Embryonic facial prominence (tissue), 1 donor: ENCODE measurements around the gene STRBP.
"Not testable (repeated sequence)": the region's sequence is repeated elsewhere in the genome, so short reads cannot be mapped to it uniquely, and the experiment has no call there.

ENCODE experiments used
- DNase-seq: peaks from one replicate; pipeline ENCODE4 v3.0.0-alpha.2; 2016; ENCODE audit errors: extremely low spot score

Gene STRBP

DNA sequence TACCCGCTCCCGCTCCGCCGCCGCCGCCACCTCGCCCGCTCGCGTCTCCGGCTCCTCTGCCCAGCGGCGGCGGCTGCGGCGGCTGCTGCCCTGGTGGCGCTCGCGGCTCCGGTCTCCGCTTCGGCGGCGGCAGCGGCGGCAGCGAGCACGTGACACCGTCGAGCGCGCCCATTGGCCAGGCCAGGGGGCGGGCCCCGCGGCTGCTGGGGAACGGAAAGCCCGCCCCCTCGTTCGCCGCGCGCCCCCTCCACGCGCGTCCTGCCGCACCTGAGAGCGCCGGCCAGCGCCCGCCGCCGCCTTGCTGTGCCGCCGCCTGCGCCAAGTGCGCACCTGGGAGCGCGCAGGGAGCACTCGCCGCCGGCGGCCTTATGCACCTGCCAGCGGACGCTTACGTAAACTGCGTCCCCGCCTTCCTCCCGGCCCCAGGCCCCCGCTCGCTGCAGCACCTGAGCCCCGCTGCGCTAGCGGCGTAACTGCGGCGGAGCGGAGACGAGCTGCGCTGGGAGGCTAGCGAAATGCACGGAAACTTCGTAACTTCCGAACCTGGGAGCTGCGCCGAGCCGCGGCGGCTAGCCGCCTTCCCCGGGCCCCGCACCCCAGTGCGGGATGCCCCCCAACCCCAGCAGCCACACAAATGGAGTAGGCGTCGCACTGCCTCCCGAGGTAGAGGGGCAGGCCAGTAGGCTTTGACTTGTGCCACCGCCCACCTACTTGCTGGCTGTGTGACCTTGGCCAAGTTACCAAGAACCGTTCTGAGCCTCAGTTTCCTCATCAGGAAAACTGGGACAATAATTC, at the start of gene STRBP:
TSS of gene STRBP (minus strand) at position 122 of the 795 bp plus-strand sequence. CDS start 84,452 bp downstream, outside the sequence.
- peak; percentile 68 for DNase-seq

DNA sequence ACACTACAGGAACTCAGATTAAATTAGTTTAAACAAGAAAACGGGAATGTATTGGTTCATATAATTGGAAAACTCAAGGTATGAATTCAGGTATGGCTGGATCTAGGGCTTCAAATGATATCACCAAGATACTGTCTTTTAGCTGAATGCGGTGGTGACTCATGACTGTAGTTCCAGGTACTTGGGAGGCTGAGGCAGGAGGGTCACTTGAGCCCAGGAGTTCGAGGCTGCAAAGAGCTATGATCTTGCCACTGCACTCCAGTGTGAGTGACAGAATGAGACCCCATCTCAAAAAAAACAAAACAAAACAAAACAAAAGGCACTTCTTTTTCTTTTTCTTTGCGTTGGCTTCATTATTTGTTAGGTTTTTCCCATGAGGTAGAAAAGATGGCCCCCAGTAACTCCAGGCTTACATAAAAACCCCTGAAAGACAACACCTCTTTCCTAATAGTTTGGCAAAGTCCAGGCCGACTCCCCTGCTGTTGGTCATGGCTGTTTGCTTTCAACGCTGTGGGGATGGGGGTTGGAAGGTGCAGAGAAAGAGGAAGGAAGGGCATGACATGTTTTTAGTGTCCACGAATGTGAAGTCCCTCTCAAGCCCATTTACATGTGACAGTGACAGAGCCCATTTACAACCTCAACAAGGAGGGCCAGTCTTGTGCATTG, 47.8 kb upstream of the STRBP start:
- DNase-seq: no peak

DNA sequence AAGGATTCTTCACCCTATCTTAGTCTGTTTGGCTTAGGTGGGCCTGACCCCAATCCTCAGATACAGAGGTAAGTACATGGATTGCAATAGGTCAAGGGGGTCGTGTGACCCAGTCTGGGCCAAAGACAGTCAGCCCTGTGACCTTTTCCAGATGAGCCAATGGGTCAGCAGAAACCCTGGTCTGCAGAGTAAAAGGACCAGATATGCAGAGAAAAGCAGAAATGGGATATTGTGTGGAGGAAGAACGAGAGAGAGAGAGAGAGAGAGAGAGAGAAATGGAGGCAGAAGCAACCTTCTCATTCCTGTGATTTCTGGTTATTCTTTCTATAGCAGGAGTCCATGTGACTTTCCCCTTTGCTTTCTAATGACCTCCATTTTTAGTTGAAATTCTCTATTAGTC, 47.2 kb upstream of the STRBP start:
- DNase-seq: no peak

DNA sequence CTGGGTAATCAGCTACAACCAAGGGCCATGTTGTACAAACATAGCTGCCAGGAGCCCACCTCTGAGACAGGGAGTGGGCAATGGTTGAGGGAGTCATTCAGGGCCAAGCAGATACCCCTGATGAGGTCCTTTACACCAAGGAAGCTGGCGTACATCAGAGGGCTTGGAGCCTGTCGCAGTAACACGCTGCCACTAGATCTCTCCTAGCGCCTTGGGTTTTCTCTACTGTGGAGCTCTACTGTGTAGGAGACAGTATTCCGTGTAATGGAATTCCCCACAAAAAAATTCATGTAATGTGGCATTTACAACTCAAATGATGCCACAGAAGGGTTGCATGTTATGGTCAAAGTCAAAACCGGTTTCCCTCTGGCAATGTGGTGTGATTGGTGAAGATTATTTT, 46.2 kb upstream of the STRBP start:
- DNase-seq: no peak

DNA sequence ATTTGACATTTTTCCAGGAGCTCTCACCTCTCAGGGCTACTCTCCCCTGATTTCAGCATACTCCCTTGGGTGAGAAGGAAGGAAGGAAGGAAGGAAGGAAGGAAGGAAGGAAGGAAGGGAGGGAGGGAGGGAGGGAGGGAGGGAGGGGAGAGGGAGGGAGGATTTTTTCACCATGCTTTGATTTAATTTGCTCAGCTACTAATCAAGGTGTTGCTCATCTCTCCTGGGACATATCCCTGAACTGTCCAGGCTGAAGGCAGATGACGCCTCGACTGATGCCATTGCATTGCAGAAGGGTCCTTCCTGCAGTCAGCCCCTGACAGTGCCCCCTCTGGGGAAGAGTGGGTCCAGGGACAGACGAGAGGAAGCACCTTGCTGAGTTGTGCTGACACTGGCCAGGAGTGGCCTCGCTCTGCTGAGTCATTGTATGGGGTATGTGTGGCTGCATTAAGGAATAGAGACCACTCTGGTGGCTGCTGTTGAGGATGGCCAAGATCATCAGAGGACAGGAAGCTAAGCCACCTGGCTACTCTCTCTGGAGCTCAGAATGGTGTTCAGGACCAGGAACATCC, 44.0 kb upstream of the STRBP start:
- DNase-seq: no peak

DNA sequence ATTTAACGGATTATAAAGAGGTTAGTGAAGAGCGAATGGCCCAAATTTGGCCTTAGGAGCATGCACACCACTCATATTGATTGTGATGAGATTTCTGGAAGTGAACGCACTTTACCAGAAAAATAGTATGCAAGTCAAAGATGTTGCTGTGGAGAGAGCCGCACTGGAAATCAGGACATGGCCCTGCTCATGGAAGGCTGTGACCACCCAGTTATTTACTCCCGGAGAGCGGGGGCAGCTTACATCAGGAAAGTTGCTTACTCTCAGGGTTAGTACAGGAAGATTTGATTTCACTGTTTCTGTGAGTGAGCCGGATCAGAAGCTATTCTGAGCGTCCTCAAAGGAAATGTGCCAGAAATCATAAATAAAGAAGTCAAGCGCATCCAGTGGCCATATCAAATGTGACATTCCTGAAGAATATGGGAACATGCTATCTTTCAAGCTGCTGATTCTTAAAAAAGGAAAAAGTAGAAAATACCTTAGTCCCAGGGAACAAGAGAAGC, 42.9 kb upstream of the STRBP start:
- no peak for DNase-seq

DNA sequence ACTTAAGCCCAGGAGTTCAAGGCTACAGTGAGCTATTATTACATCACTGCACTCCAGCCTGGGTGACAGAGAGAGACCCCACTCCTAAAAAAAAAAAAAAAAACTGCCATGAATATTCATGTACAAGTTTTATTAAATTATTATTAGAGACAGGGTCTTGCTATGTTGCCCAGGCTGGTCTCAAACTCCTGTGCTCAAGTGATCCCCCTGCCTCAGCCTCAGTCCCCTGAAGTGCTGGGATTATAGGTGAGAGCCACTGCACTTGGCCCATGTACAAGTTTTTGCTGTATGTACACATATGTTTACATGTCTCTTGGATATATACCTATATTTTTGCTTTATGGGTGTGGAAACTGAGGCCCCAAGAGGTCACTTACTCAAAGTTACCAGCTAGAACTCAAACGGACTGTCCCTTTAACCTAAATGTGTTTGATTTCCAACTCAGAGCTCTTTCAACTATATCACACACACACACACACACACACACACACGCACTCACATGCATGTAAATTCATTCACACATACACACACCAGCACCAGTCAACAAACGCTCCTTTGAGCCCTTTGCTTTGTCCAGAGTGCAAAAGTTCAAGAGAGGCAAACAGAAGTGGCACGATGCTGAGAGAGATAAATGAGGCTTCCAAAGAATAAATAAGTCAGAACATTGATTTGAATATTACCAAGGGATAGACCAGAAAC, 42.3 kb upstream of the STRBP start:
- no peak for DNase-seq

DNA sequence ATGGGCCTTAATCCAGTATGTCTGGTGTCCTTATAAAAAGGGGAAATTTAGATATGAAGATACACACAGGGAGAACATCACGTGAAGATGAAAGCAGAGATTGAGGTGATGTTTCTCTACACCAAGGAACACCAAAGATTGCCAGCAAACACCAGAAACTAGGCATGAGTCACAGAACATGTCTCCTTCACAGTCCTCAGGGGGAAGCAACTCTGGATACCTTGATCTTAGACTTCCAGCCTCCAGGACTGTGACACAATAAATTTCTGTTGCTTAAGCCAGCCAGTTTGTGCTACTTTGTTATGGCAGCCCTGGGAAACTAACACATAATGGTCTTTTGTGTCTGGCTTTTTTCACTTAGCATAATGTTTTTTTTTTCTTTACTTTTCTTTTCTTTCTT, 41.2 kb upstream of the STRBP start:
- no peak for DNase-seq

DNA sequence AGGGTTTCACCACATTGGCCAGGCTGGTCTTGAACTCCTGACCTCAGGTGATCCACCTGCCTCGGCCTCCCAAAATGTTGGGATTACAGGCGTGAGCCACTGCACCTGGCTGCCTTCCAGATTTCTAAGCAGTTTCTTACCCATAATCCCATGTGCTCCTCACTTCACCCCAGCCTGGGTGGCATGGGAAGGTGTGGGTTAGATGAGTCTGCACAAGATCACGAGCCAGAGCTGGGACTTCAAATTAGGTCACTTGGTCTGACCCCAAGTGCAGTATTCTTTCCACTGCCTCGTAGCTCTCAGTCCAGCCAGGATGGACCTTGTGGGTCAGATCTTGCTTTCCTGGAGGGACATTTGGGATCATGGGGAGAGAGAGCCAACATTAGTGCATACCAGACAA, 37.5 kb upstream of the STRBP start:
- no peak for DNase-seq

DNA sequence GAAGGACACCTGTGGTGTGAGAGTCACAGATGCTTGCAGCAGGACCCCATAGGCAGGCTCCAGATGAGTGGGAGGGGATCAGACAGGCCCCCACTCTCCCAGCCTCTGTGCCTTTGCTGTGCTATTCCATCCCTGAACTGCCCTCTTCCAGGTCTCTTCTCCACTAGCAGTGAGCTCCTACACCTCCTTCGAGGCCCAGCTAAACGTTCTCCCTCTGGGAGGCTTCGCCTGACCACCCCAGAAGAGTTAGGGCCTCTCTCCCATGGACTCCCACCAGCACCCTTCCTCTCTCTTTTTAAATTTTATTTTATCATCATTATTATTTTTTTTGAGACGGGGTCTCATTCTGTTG, 35.9 kb upstream of the STRBP start:
- DNase-seq: no peak

DNA sequence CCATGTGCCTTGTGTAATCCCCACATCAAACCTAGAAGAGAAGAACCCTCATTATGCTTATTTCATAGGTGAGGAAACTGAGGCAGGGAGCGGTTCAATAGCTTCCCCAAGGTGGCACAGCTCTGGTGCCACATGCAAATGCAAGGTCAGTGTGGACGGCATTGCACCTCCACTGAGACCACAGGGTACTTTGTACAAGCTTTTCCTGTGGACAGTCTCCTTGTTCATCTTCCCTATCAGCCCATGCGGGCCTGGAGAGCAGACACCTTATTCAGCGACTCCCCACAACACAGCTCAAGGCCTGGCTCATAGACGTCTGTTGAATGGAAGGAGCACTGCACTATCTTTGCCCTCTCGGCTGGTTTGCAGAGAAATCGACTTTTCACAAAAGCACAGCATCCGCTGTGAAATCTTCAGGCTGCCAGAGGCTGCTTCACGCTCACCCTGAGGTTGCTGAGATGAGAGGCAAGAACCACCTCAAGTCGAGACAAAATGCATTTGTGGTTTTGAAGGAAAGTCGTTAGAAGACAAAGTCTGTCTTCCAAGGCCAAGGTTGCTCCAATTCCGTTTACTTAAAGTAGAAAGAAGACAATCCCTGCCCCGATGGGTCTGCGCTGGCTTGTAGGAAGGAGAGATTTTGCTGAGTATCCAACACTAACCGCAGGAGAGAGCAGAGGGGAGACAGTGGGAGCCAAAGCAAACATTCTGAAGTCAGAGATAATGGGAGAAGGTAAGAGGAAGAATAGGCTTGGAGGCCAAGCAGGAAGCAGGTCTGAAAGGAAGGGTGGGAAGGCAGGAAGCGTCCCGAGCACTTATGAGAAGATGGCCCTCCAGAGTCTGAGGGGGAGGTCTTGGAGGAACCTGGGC, 34.2 kb upstream of the STRBP start:
- no peak for DNase-seq

DNA sequence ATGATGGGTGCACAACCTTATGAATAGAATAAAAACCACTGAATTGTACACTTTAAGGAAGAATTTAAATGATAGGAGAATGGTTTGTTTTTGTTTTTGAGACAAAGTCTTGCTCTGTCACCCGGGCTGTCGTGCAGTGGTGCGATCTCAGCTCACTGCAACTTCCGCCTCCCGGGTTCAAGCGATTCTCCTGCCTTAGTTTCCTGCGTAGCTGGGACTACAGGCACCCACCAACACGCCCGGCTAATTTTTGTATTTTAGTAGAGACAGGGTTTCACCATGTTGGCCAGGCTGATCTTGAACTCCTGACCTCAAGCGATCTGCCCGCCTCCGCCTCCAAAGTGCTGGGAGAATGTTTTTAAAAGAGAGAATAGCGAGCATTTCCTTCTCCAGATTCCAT, 33.5 kb upstream of the STRBP start:
- not testable (repeated sequence) for DNase-seq

DNA sequence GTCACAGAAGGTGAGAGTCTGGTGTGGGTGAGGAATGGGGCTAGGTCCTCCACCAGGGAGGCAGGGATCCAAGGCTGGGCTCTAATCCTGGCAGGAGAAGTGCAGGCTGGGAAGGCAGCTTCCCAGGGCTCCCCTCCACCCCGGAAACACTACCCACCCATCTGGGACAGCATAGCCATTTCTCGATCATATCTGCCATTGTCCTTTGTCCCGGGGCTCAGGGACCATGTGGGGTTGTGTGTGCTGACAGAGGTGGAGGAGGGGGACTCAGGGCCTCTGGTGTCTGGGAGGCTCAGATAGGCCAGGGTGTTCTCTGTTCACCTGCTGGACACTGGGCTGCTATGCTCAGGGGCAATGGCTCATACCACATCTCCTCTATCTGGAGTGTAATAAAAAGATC, 32.2 kb upstream of the STRBP start:
- DNase-seq: no peak

DNA sequence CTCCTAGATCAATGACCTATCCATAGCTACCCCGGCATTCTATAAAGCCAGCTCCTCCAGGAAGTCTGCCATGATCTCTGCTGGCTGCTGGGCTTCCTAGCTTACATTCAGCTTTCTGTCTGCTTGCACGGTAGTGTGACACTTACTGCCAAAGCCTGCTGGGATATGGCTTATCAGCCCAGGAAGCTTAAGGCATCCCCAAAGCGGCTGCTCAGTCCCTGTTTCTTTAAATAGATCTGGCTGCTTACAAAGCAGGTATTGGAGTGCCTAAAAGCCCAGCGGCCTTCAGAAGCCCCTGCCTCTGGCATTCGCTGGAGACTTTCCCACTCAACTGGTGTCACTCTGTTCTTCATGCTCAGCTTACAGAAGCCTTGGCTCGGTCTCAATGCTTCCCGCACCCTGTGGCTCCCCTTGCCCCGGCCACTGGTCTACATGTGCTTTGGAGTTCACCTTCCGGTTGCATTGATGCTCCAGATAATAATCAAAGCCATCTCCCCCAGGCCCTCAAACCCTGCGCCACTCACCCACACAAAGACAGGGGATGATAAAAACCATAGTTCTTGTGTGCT, 31.3 kb upstream of the STRBP start:
- no peak for DNase-seq

DNA sequence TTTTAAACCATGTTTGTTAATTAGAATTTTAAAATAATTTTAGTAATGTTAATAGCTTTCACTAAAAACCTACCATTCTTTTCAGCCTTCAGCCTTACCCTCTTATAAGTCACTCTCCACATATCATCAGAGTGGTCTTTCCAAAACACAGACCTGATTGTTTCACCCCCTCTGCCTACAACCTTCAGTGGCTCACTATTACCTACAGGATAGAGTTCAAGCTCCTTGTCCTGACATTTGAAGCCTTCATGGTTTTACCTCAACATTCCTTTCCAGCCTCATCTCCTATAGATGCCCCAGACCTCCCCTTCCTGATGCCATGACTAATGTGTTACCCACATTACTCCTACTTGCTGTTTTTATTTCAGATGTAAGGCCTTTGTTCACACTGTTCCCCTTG, 27.8 kb upstream of the STRBP start:
- DNase-seq: no peak

DNA sequence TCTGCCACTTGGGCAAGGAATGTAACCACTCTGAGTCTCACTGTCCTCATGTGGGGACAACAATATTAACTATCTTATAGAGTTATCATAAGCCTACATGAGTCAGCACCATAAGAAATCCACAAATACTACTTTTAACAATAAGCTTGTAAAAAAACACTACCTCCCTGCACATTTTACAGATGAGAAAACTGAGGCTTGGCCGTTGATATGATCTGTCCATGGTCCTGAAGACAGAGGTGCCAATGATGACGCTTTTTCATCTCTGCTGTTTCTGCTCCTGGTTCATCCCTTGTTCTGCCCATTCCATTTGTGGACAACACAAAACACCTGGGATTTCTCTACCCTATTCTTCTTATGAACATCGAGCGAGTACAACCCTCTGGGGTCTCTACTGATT, 23.4 kb upstream of the STRBP start:
- no peak for DNase-seq

DNA sequence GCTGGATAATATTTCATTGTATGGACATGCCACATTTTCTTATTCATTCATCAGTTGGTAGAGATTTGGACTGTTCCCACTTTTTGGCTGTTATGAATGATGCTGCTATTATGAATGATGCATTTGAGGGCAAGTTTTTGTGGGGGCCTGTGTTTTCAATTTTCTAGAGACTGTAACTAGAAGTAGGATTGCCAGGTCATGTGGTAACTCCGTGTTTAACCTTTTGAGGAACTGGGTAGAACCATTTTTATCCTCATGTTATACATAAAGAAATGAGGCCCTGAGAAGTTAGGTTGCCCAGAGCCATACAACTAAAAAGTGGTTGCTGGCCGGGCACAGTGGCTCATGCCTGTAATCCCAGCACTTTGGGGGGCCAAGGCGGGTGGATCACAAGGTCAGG, 22.4 kb upstream of the STRBP start:
- DNase-seq: no peak

DNA sequence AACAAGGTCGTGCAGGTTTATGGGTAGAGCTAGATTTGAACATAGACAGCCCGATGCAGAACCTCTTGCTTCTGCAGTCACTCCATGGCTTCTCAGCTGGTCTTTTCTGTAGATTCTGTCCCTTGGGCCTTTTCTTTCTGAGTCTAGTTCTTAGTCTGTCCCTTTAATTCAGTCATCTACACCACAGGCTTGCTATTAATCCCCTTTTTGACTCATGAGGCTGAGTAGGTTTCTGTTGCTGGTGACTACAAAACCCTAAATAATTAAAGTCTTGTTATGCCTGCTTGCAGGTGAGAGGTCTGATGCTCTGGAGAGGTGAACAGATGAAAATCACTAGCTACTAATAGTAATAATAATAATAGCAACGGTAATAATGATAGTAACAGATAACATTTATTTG, 19.3 kb upstream of the STRBP start:
- no peak for DNase-seq

DNA sequence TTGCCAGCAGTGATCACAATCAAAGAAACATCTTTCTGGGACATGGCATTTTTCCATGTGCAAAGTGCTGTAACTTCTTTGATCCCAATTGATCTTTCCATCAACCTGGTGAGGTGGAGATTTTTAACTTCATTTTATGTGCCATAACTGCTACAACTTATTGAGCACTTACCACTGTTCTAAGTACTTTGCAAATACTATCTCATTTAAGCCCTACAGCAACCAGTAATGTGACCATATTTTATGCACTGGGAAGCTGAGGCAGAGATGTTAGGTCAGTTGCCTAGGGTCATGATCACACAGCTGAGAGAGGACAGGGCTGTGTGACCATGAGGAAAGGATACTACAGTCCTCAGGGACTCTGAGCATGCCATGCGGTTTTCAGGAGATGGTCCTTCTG, 17.9 kb upstream of the STRBP start:
- no peak for DNase-seq

DNA sequence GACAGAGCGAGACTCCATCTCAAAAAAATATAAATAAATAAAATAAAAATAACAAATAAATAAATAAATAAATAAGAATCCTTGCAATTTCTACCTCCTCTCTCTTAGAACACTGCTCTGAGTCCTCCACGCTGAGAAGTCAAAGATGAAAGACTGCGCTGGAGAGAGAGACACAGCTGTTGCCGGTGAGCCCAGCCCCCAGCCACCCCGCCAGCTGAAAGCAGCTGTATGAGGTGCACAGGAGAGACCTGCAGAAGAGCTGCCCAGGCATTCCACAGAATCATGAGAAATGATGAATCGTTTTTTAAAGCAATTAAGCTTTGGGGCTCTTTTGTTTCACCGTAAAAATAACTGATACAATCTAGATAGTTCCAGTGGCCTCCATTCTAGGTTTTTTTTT, 16.3 kb upstream of the STRBP start:
- no peak for DNase-seq

DNA sequence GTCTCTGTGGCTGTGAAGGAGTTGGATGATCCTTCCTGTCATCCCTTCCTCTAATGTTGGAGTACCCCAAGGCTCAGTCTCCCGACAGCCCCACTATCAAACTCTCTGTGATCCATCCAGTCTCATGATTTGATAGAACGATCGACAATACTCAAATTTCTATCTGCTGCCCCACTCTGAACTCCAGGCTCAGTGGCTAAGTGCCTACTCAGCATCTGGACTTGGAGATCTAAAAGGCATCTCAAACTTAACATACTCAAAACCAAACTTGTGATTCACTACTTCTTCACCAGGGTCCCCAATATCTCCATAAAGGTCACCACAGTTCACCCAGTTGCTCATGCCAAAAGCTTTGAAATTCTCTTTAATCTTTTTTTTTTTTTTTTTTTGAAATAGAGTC, 15.1 kb upstream of the STRBP start:
- DNase-seq: no peak
